ENCODE data around the gene ACACB. TPM values are rescaled to one million over a fixed set of nuclear protein-coding genes. Genes with fewer than 3 reads are reported as not detected.

The ACACB gene
- total and polyA plus RNA-seq, 7 experiments from 2014 or later = 3.8 to 58.3 (median 30.9) TPM

DNA sequence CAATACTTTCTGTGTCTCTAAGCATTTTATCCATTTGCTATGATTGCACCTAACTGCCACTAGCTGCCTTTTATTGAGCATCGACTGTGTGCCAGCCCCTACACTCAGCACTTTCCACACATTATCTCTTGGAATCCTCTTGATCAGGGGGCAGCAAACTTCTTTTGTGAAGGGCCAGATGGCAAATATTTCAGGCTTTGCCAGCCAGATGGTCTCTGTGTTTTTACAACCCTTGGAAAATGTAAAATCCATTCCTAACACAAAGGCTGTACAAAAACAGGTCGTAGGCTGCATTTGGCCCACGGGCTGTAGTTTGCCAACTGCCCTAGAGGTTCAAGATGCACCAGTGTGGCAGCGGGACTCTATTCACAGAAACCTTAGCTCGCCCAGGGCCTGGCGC is 173.2 kb downstream of the ACACB start:
- peaks cover 0 to 5% (median 0%) of the 10 kb centered on the region in 7 donors for H3K4me1 Mint-ChIP-seq
- ChIA-PET CTCF (no interaction called here), POLR2A (no interaction called here)
- no peak overlapping the region for H3K4me3 ChIP-seq (ENCODE audit: low read length)
- H3K9me3 Mint-ChIP-seq = peaks cover 0 to 3% (median 0%) of the 10 kb centered on the region in 11 donors
- no peaks in the 10 kb centered on the region for H3K36me3 Mint-ChIP-seq
- no peaks in the 10 kb centered on the region for H3K4me1 ChIP-seq (ENCODE audit: control insufficient read depth in 2 of 2, insufficient read depth in 2 of 2, low read length in 2 of 2)
- DNase-seq (no peak), ATAC-seq (no peak)
- no peak overlapping the region for H3K27ac Mint-ChIP-seq
- no peaks in the 10 kb centered on the region for H3K27me3 ChIP-seq (ENCODE audit: control insufficient read depth in 2 of 2, insufficient read depth in 2 of 2, low read length in 2 of 2)
- intact Hi-C loops (cut with micrococcal nuclease) = no loop called here
- H3K4me3 Mint-ChIP-seq = no peak overlapping the region
- H3K36me3 ChIP-seq (ENCODE audit: control insufficient read depth in 2 of 3, insufficient read depth in 3 of 3, low read length in 3 of 3) = no peaks in the 10 kb centered on the region
- no peak overlapping the region for H3K27ac ChIP-seq (ENCODE audit: low read depth, low read length)
- no peaks in the 10 kb centered on the region for H3K9me3 ChIP-seq (ENCODE audit: control insufficient read depth in 2 of 3, low read length in 3 of 3)
- H3K27me3 Mint-ChIP-seq = peaks cover 9 to 32% (median 12%) of the 10 kb centered on the region in 5 donors

GRCh38 chr12:109290061-109290460 is 173.7 kb downstream of the ACACB start:
- ATAC-seq (no peak), DNase-seq (no peak)
- peaks cover 9 to 37% (median 17%) of the 10 kb centered on the region in 5 donors for H3K27me3 Mint-ChIP-seq
- Histone ChIP-seq H3K4me1 (ENCODE audit: control insufficient read depth in 2 of 2, insufficient read depth in 2 of 2, low read length in 2 of 2) (no peaks in the 10 kb centered on the region), H3K4me3 (ENCODE audit: low read length) (no peak overlapping the region), H3K27me3 (ENCODE audit: control insufficient read depth in 2 of 2, insufficient read depth in 2 of 2, low read length in 2 of 2) (no peaks in the 10 kb centered on the region), H3K36me3 (ENCODE audit: control insufficient read depth in 2 of 3, insufficient read depth in 3 of 3, low read length in 3 of 3) (no peaks in the 10 kb centered on the region), H3K27ac (ENCODE audit: low read depth, low read length) (no peak overlapping the region), H3K9me3 (ENCODE audit: control insufficient read depth in 2 of 3, low read length in 3 of 3) (no peaks in the 10 kb centered on the region)
- ChIA-PET POLR2A (no interaction called here), CTCF (no interaction called here)
- intact Hi-C loops (cut with micrococcal nuclease) = no loop called here
- H3K27ac Mint-ChIP-seq = no peak overlapping the region
- peaks cover 0 to 1% (median 0%) of the 10 kb centered on the region in 11 donors for H3K9me3 Mint-ChIP-seq
- no peaks in the 10 kb centered on the region for H3K36me3 Mint-ChIP-seq
- H3K4me3 Mint-ChIP-seq = no peak overlapping the region
- H3K4me1 Mint-ChIP-seq = peaks cover 0 to 5% (median 0%) of the 10 kb centered on the region in 7 donors

GRCh38 chr12:109291117-109291516 is 174.7 kb downstream of the ACACB start:
- DNase-seq (no peak), ATAC-seq (no peak)
- intact Hi-C loops (cut with micrococcal nuclease) = no loop called here
- Histone ChIP-seq H3K4me1 (ENCODE audit: control insufficient read depth in 2 of 2, insufficient read depth in 2 of 2, low read length in 2 of 2) (no peaks in the 10 kb centered on the region), H3K27me3 (ENCODE audit: control insufficient read depth in 2 of 2, insufficient read depth in 2 of 2, low read length in 2 of 2) (no peaks in the 10 kb centered on the region), H3K36me3 (ENCODE audit: control insufficient read depth in 2 of 3, insufficient read depth in 3 of 3, low read length in 3 of 3) (no peaks in the 10 kb centered on the region), H3K4me3 (ENCODE audit: low read length) (no peak overlapping the region), H3K27ac (ENCODE audit: low read depth, low read length) (no peak overlapping the region), H3K9me3 (ENCODE audit: control insufficient read depth in 2 of 3, low read length in 3 of 3) (no peaks in the 10 kb centered on the region)
- Mint-ChIP-seq H3K9me3 (peaks cover 0 to 1% (median 0%) of the 10 kb centered on the region in 11 donors), H3K27me3 (peaks cover 9 to 44% (median 23%) of the 10 kb centered on the region in 5 donors), H3K36me3 (no peaks in the 10 kb centered on the region), H3K4me1 (peaks cover 0 to 5% (median 0%) of the 10 kb centered on the region in 7 donors), H3K27ac (no peak overlapping the region), H3K4me3 (no peak overlapping the region)
- POLR2A ChIA-PET = no interaction called here
- CTCF ChIA-PET = no interaction called here

DNA sequence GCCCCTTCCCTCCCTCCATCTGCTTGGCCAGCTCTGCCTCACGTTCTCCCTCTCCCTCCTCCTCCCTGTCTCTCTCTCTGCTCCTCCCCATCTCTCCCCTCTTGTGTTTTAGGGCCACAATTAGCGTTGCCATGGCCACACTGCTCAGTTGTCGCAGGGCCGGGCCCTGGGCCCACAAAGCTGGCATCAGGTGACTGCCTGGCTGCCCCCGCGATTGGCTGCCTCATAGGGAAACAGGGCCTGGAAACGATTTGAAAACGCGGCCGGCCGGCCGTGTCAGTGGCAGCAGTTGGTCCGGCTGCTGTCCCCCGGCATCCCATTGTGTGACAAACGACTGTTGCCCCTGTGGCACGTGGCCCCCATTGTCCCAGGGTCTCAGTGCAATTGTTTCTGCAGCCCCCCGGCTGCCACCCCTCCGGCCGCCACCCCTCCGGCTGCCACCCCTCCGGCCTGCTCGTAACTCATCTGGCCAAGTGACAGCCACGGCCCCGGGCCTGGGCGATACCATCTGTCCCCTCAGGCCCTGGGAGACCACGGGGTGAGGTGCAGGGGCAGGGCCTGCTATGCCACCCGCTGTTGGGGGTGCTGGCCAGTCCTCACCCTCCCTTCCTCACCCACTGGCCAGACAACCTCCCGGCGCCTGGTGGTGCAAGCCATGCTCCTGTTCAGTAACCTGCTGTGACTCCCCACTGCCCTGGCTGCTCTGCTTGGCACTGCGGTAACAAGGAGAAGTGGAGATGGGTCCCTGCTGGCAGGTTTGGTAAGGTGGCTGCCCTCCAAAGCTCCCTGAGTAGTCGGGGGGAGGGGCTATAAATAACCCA is 175.3 kb downstream of the ACACB start:
- H3K4me1 Mint-ChIP-seq = peaks cover 0 to 5% (median 0%) of the 10 kb centered on the region in 7 donors
- POLR2A ChIA-PET = no interaction called here
- H3K4me3 Mint-ChIP-seq = peak overlapping the region in 1 of 10 donors; percentile 19
- Histone ChIP-seq H3K27me3 (ENCODE audit: control insufficient read depth in 2 of 2, insufficient read depth in 2 of 2, low read length in 2 of 2) (no peaks in the 10 kb centered on the region), H3K4me3 (ENCODE audit: low read length) (no peak overlapping the region), H3K9me3 (ENCODE audit: control insufficient read depth in 2 of 3, low read length in 3 of 3) (no peaks in the 10 kb centered on the region), H3K36me3 (ENCODE audit: control insufficient read depth in 2 of 3, insufficient read depth in 3 of 3, low read length in 3 of 3) (no peaks in the 10 kb centered on the region), H3K27ac (ENCODE audit: low read depth, low read length) (no peak overlapping the region), H3K4me1 (ENCODE audit: control insufficient read depth in 2 of 2, insufficient read depth in 2 of 2, low read length in 2 of 2) (no peaks in the 10 kb centered on the region)
- ATAC-seq = peak; percentile 33
- peaks cover 9 to 48% (median 27%) of the 10 kb centered on the region in 5 donors for H3K27me3 Mint-ChIP-seq
- DNase-seq = no peak
- intact Hi-C loops (cut with micrococcal nuclease) = no loop called here
- H3K27ac Mint-ChIP-seq = no peak overlapping the region
- H3K36me3 Mint-ChIP-seq = no peaks in the 10 kb centered on the region
- CTCF ChIA-PET = no interaction called here
- H3K9me3 Mint-ChIP-seq = peaks cover 0 to 1% (median 0%) of the 10 kb centered on the region in 11 donors

DNA sequence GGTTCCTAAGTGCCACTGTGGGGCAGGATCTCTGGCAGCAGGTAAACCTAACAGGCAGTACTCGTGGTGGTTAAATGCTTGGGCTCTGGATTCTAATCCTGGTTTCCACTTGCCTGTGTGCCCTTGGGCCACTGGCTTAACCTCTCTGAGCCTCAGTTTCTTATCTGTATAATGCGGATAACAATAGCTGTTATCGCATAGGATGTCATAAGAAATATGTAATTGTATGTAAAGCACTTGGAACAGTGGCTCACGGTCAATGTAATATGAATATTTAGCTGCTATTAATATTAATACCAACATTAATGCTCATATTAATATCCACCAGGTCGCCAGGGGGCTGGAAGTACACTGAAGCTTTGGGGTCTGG is 175.9 kb downstream of the ACACB start:
- POLR2A ChIA-PET = no interaction called here
- Histone ChIP-seq H3K27ac (ENCODE audit: low read depth, low read length) (no peak overlapping the region), H3K4me1 (ENCODE audit: control insufficient read depth in 2 of 2, insufficient read depth in 2 of 2, low read length in 2 of 2) (no peaks in the 10 kb centered on the region), H3K27me3 (ENCODE audit: control insufficient read depth in 2 of 2, insufficient read depth in 2 of 2, low read length in 2 of 2) (no peaks in the 10 kb centered on the region), H3K36me3 (ENCODE audit: control insufficient read depth in 2 of 3, insufficient read depth in 3 of 3, low read length in 3 of 3) (no peaks in the 10 kb centered on the region), H3K4me3 (ENCODE audit: low read length) (no peak overlapping the region), H3K9me3 (ENCODE audit: control insufficient read depth in 2 of 3, low read length in 3 of 3) (no peaks in the 10 kb centered on the region)
- H3K27me3 Mint-ChIP-seq = peaks cover 9 to 52% (median 27%) of the 10 kb centered on the region in 5 donors
- DNase-seq (no peak), ATAC-seq (no peak)
- no peak overlapping the region for H3K4me3 Mint-ChIP-seq
- peaks cover 0 to 1% (median 0%) of the 10 kb centered on the region in 11 donors for H3K9me3 Mint-ChIP-seq
- no peaks in the 10 kb centered on the region for H3K36me3 Mint-ChIP-seq
- H3K4me1 Mint-ChIP-seq = peaks cover 0 to 5% (median 0%) of the 10 kb centered on the region in 7 donors
- no peak overlapping the region for H3K27ac Mint-ChIP-seq
- CTCF ChIA-PET = no interaction called here
- intact Hi-C loops (cut with micrococcal nuclease) = no loop called here

DNA sequence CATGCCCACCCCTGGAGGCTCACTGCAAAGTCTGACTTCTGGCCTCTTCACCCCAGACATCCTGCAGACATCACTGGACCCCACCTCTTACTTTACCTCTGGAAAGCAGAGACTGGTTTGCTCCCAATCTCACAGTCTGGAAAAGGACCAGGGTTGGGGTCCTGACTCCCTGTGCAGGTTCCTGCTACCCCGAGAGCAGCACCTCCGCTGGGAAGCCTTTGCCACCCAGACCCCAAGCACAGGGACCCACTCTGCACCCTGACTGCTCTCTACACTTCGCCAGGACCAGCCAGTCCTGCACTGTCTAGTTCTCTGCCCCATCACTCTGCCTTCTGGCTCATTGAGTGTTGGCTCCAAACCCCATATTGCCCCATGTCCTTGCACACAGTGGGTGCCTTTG is 176.7 kb downstream of the ACACB start:
- Mint-ChIP-seq H3K4me1 (peaks cover 0 to 5% (median 0%) of the 10 kb centered on the region in 7 donors), H3K36me3 (no peaks in the 10 kb centered on the region), H3K27me3 (peaks cover 9 to 52% (median 27%) of the 10 kb centered on the region in 5 donors), H3K4me3 (no peak overlapping the region), H3K27ac (no peak overlapping the region), H3K9me3 (peaks cover 0 to 1% (median 0%) of the 10 kb centered on the region in 11 donors)
- H3K36me3 ChIP-seq (ENCODE audit: control insufficient read depth in 2 of 3, insufficient read depth in 3 of 3, low read length in 3 of 3) = no peaks in the 10 kb centered on the region
- ChIA-PET POLR2A (no interaction called here), CTCF (no interaction called here)
- no peaks in the 10 kb centered on the region for H3K9me3 ChIP-seq (ENCODE audit: control insufficient read depth in 2 of 3, low read length in 3 of 3)
- DNase-seq = no peak
- H3K27ac ChIP-seq (ENCODE audit: low read depth, low read length) = no peak overlapping the region
- intact Hi-C loops (cut with micrococcal nuclease) = no loop called here
- no peak for ATAC-seq
- H3K27me3 ChIP-seq (ENCODE audit: control insufficient read depth in 2 of 2, insufficient read depth in 2 of 2, low read length in 2 of 2) = no peaks in the 10 kb centered on the region
- no peak overlapping the region for H3K4me3 ChIP-seq (ENCODE audit: low read length)
- H3K4me1 ChIP-seq (ENCODE audit: control insufficient read depth in 2 of 2, insufficient read depth in 2 of 2, low read length in 2 of 2) = no peaks in the 10 kb centered on the region

GRCh38 chr12:109294286-109294796 is 178.0 kb downstream of the ACACB start:
- H3K27me3 Mint-ChIP-seq = peaks cover 9 to 52% (median 27%) of the 10 kb centered on the region in 5 donors
- Histone ChIP-seq H3K27ac (ENCODE audit: low read depth, low read length) (no peak overlapping the region), H3K4me3 (ENCODE audit: low read length) (no peak overlapping the region), H3K4me1 (ENCODE audit: control insufficient read depth in 2 of 2, insufficient read depth in 2 of 2, low read length in 2 of 2) (no peaks in the 10 kb centered on the region), H3K27me3 (ENCODE audit: control insufficient read depth in 2 of 2, insufficient read depth in 2 of 2, low read length in 2 of 2) (no peaks in the 10 kb centered on the region), H3K36me3 (ENCODE audit: control insufficient read depth in 2 of 3, insufficient read depth in 3 of 3, low read length in 3 of 3) (no peaks in the 10 kb centered on the region), H3K9me3 (ENCODE audit: control insufficient read depth in 2 of 3, low read length in 3 of 3) (no peaks in the 10 kb centered on the region)
- no peak overlapping the region for H3K27ac Mint-ChIP-seq
- POLR2A ChIA-PET = no interaction called here
- DNase-seq (no peak), ATAC-seq (no peak)
- H3K4me3 Mint-ChIP-seq = no peak overlapping the region
- intact Hi-C loops (cut with micrococcal nuclease) = no loop called here
- peaks cover 0 to 1% (median 0%) of the 10 kb centered on the region in 11 donors for H3K9me3 Mint-ChIP-seq
- H3K4me1 Mint-ChIP-seq = peaks cover 0 to 3% (median 0%) of the 10 kb centered on the region in 7 donors
- CTCF ChIA-PET = no interaction called here
- H3K36me3 Mint-ChIP-seq = no peaks in the 10 kb centered on the region
